Measurements from ENCODE around the gene DAP3. TPM values are rescaled to one million over a fixed set of nuclear protein-coding genes. Genes with fewer than 3 reads are reported as not detected.
"Not testable (repeated sequence)": the region's sequence is repeated elsewhere in the genome, so short reads cannot be mapped to it uniquely, and the experiment has no call there.

The DAP3 gene
- total and polyA plus RNA-seq, 2 of the 8 experiments (the other 6 are each of a cell fraction or from before 2014, with no cell fraction given): 66.3 to 87.1 TPM

DNA sequence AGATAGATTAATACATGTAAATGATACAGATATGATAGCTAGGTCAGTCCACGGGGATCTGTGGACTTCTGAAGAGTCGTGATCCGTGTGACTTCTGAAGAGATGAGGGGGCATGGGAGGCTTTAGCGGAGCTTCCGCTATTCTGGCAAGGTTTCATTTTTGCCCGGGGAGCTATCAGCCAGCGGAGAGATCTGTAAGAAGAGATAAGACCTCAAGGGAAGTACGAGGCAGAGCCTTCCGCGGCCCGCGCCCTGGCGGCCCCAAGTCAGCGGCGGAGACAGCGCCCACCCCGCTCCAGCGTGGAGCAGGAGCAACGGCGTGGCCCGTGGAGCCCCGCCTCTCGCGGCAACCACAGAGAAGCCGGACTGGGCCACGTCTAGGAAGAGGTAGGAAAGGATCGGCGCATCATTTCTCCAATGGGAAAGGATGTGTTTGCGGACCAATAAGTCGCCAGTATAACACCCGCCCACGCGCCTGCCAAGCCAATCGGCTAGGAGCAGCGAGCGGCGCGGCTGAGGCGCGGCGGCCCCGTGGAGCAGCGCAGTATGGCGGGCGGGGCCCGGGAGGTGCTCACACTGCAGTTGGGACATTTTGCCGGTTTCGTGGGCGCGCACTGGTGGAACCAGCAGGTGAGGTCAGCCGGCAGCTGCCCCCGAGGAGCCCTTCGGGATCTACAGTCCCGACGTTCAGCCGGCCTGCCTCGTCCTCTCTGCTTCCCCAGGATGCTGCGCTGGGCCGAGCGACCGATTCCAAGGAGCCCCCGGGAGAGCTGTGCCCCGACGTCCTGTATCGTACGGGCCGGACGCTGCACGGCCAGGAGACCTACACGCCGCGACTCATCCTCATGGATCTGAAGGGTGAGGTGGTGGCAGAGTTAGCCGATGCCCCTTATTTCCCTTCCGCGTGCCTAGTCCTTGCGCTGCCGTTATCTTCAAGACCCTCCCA is 56.7 kb downstream of the DAP3 start (continued):
- peak; percentile 39 for TF ChIP-seq ASH2L (IDR thresholded peaks at IDR 0.05; ENCODE audit: low read length)

DNA sequence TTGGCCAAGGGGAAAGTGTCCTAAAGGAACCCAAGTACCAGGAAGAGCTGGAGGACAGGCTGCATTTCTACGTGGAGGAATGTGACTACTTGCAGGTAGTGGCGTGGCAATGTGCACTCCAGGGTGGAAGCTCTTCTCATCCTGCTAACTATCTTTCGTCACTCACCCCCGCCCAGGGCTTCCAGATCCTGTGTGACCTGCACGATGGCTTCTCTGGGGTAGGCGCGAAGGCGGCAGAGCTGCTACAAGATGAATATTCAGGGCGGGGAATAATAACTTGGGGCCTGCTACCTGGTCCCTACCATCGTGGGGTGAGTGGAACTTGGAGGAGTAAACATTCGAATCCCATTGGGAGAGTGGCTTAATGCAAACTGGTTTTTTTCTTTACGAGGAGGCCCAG is 58.7 kb downstream of the DAP3 start:
- H3K4me2 ChIP-seq (ENCODE audit: insufficient read depth in 1 of 2, low read depth in 2 of 2, low read length in 2 of 2); DNase-seq (ENCODE audit: low read depth in 1 of 2, low spot score in 2 of 2); H3K27me3 ChIP-seq (replicated peaks in 1 of 4; ENCODE audit: control insufficient read depth in 3 of 4, extremely low read depth in 1 of 4, insufficient read depth in 3 of 4, low read length in 3 of 4); H2AFZ ChIP-seq (ENCODE audit: low read length); H3K9ac ChIP-seq (replicated peaks in 1 of 4; ENCODE audit: extremely low read depth in 1 of 4, low read depth in 3 of 4, low read length in 3 of 4); H3K79me2 ChIP-seq (ENCODE audit: control insufficient read depth in 1 of 2, insufficient read depth in 2 of 2, low read length in 2 of 2); H3K27ac ChIP-seq (ENCODE audit: low read depth, low read length); H4K5ac ChIP-seq (ENCODE audit: insufficient read length, low read depth, low read length); H3K79me1 ChIP-seq (ENCODE audit: low read depth, low read length); H3K36me3 ChIP-seq (ENCODE audit: control insufficient read depth in 2 of 4, insufficient read depth in 4 of 4, low read length in 3 of 4); CTCF ChIA-PET (ENCODE audit: partially characterized antibody); H2AK5ac ChIP-seq (ENCODE audit: low read depth, low read length); H2BK5ac ChIP-seq (ENCODE audit: low read depth, low read length); H4K20me1 ChIP-seq (replicated peaks in 1 of 2; ENCODE audit: control insufficient read depth in 1 of 2, insufficient read depth in 2 of 2, low read length in 2 of 2); H2BK20ac ChIP-seq (ENCODE audit: low read length); H3K18ac ChIP-seq (ENCODE audit: extremely low read depth, low read length); H2BK12ac ChIP-seq (ENCODE audit: low read depth, low read length); H4K91ac ChIP-seq (replicated peaks; ENCODE audit: insufficient read length, low read length); H3K9me3 ChIP-seq (ENCODE audit: insufficient read depth in 2 of 2, low read depth in 1 of 2, low read length in 1 of 2); H3K4ac ChIP-seq (replicated peaks; ENCODE audit: insufficient read length, low read depth, low read length); H3K4me3 ChIP-seq (ENCODE audit: extremely low read depth in 1 of 4, insufficient read depth in 2 of 4, low read depth in 3 of 4, low read length in 4 of 4); H3K4me1 ChIP-seq (replicated peaks in 1 of 4; ENCODE audit: control insufficient read depth in 3 of 4, insufficient read depth in 4 of 4, low read length in 3 of 4); H3K23ac ChIP-seq (ENCODE audit: insufficient read length); H2BK120ac ChIP-seq (replicated peaks; ENCODE audit: low read depth, low read length); H3K23me2 ChIP-seq (ENCODE audit: low read depth, low read length); H2BK15ac ChIP-seq (ENCODE audit: low read length); POLR2A ChIA-PET (ENCODE audit: partially characterized antibody); H3K14ac ChIP-seq (ENCODE audit: insufficient read length); H3K56ac ChIP-seq (replicated peaks; ENCODE audit: insufficient read length, low read depth, low read length); FAIRE-seq; H4K8ac ChIP-seq (ENCODE audit: extremely low read depth, insufficient read depth, low read length): not testable (repeated sequence)
- 87% methylated on average over 9 of the region's 12 CpGs; no CpG with 5 or more reads in 1 of the 2 experiments for WGBS, 2 experiments (ENCODE audit: extremely low coverage in 1 of 2, insufficient coverage in 1 of 2, insufficient read length in 1 of 2, insufficient replicate concordance in 2 of 2, low coverage in 1 of 2, low lambda C conversion rate in 2 of 2, missing lambda C conversion rate in 1 of 2)
